ENCODE results near the gene CENPB.
"Not testable (repeated sequence)": the region's sequence is repeated elsewhere in the genome, so short reads cannot be mapped to it uniquely, and the experiment has no call there.

CENPB gene

GRCh38 chr20:3811467-3812258 is 25.1 kb upstream of the CENPB start:
- DNase-seq (ENCODE audit: low spot score): peak; percentile 98

DNA sequence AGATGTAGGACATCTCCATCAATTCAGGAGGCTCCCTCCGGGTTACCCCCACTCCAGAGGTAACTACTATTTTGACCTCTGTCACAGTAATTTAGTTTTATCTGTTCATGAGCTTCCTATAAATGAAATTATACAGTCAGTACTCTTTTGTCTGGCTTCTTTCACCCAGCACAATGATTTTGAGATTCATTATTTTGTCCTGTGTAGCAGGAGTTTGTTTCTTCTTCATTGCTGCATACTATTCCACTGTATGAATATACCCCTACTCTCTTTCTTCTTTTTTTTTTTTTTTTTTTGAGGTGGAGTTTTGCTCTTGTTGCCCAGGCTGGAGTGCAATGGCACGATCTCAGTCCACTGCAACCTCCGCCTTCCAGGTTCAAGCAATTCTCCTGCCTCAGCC is 22.0 kb upstream of the CENPB start:
- no peak for DNase-seq (ENCODE audit: low spot score)

GRCh38 chr20:3804781-3805180 is 18.2 kb upstream of the CENPB start:
- DNase-seq (ENCODE audit: low spot score): no peak

GRCh38 chr20:3804254-3804751 is 17.8 kb upstream of the CENPB start:
- DNase-seq (ENCODE audit: low spot score): no peak

DNA sequence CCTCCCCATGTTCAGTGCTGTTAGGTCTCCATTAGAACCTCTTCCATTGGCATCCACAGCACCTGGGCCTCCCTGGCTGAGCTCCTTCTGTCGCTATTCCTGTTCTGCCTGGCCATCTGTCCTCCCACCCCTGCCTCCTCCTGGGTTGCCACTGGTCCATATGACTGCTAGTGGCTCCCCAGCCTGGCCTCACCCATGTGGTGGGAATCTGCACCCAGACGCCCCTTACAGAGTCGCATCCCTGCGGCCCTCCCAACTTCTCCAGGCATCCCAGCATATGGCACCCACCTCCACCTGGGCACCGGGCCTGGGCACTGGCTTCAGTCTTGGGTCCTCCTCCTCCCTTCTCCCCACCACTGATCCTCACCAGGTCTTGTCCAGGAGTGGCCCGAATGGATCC is 17.3 kb upstream of the CENPB start:
- no peak for DNase-seq (ENCODE audit: low spot score)

DNA sequence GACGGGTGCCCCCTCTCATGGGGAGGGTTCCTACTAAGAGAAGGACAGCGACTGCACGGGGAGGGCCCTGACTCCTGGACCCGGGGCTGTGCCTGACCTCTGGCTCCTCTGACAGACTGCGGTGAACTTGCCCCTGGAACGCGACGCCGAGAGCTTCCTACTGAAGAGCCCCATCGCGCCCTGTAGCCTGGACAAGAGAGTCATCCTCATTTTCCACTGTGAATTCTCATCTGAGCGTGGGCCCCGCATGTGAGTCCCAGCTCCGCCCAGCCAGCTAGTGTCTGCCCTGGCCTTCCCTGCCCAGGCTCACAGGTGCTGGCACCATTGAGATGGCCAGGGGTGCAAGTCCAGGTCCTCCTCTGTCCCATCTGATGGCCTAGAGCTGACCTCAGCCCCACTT is 16.7 kb upstream of the CENPB start:
- no peak for DNase-seq (ENCODE audit: low spot score)

GRCh38 chr20:3802524-3803239 is 16.1 kb upstream of the CENPB start:
- no peak for DNase-seq (ENCODE audit: low spot score)

DNA sequence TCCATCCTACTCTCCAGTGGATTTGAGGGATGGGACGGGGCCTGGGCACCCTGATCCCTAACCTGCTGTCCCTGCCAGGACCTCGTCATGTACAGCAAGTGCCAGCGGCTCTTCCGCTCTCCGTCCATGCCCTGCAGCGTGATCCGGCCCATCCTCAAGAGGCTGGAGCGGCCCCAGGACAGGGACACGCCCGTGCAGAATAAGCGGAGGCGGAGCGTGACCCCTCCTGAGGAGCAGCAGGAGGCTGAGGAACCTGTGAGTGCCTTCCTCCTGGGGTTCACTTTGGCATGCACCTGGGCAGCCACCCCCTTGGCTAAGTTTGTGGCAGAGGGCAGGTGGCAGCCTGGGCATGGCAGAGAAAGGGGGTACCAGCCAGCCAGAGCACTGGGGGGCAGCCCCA is 15.3 kb upstream of the CENPB start:
- DNase-seq (ENCODE audit: low spot score): no peak

- no peak for DNase-seq (ENCODE audit: low spot score)
Observed at GRCh38 chr20:3801299-3801698, 14.8 kb upstream of the CENPB start.

- no peak for DNase-seq (ENCODE audit: low spot score)
Observed at GRCh38 chr20:3800878-3801260, 14.3 kb upstream of the CENPB start.

GRCh38 chr20:3800256-3800877 is 13.8 kb upstream of the CENPB start:
- no peak for DNase-seq (ENCODE audit: low spot score)

DNA sequence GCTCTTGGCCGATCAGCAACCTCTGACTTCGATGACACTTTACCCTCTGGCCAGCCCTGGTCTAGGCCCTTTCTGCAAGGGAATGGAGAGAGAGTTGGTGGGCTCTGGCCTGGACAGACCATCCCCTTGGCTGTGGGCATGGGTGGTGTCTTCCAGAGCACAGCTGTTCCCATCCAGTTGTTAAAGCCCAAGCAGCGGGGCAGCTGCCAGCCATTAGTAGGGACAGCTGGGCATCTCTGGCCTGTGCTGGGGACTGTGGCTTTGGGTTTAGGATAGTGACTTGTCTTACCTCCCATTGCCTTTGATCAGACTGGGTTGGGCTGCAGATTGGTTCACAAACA is 12.3 kb upstream of the CENPB start:
- DNase-seq (ENCODE audit: low spot score): no peak

- DNase-seq (ENCODE audit: low spot score): no peak
Observed at GRCh38 chr20:3798373-3798768, 11.8 kb upstream of the CENPB start.

GRCh38 chr20:3797592-3798372 is 11.2 kb upstream of the CENPB start:
- DNase-seq (ENCODE audit: low spot score): peak; percentile 82

- DNase-seq (ENCODE audit: low spot score): no peak
Observed at GRCh38 chr20:3797226-3797545, 10.6 kb upstream of the CENPB start.

- DNase-seq (ENCODE audit: low spot score): no peak
Observed at GRCh38 chr20:3796477-3797225, 10.1 kb upstream of the CENPB start.

- peak; percentile 97 for DNase-seq (ENCODE audit: low spot score)
Observed at GRCh38 chr20:3795511-3796468, 9.2 kb upstream of the CENPB start, which contains the start of gene CDC25B. CDC25B (plus strand) TSS chr20:3796310; CDS start chr20:3796532, 222 bp downstream.

DNA sequence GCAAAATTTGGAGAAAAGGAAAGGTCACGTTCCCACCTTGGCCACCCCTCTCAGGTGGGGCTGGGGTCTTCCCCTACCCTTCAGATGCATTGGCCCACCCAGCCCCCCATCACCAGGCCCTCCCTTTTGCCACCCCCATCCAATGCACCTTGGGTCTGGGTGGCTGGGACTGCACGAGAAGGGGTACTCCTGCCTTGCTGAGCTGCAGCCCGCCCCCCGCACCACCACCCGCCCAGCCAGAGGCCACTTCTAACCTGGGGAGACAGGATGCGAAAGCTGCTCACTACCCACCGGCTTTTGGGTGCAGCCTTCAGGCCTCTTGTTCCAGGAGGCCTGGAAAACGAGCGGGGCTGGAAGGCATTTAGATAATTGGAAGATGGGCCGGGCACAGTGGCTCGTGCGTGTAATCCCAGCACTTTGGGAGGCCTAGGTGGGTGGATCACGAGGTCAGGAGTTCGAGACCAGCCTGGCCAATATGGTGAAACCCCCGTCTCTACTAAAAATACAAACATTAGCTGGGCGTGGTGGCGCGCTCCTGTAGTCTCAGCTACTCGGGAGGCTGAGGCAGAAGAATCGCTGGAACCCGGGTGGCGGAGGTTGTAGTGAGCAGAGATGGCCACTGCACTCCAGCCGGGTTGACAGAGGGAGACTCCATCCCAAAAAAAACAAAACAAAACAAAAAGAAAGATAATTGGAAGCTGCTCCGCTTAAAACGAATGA is 8.3 kb upstream of the CENPB start:
- DNase-seq (ENCODE audit: low spot score): no peak

DNA sequence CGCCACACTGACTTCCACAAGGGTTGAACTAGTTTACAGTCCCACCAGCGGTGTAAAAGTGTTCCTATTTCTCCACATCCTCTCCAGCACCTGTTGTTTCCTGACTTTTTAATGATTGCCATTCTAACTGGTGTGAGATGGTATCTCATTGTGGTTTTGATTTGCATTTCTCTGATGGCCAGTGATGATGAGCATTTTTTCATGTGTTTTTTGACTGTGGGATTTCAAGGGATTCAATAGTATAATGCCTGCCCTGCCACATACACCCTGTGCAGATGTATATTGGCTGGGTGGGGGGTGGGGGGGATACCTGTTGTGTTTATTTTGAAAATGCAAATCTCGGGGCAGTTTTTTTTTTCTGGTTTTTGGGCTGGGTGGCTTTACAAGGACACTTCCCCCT is 7.6 kb upstream of the CENPB start:
- DNase-seq (ENCODE audit: low spot score): not testable (repeated sequence)

DNA sequence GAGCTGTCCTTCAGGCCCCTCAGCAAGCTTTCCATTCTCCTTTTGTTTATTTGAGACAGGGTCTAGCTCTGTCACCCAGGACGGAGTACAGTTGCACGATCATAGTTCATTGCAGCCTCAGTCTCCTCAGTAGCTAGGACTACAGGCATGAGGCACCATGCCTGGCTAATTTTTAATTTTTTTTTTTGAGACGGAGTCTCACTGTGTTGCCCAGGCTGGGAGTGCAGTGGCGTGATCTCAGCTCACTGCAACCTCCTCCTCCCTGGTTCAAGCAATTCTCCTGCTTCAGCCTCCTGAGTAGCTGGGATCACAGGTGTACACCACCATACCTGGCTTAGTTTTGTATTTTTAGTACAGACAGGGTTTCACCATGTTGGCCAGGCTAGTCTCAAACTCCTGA is 2.7 kb upstream of the CENPB start:
- DNase-seq (ENCODE audit: low spot score): not testable (repeated sequence)

All from hepatic stellate cell (primary cell).